Nephron (organoid): Measurements from ENCODE around the gene AMH.

Source experiments
- H3K27ac Mint-ChIP-seq, 3 experiments: 2 replicates each; pipeline ENCODE4 v1.8.0; 2020; ENCODE audit warnings: mixed read lengths in 3 of 3, mild to moderate bottlenecking in 2 of 3, moderate library complexity in 1 of 3
- H3K27me3 Mint-ChIP-seq: 2 replicates; pipeline ENCODE4 v1.8.0; 2021; ENCODE audit warnings: low read depth, mild to moderate bottlenecking, moderate library complexity, mixed read lengths
- H3K36me3 Mint-ChIP-seq: 2 replicates; pipeline ENCODE4 v1.8.0; 2020; ENCODE audit warnings: low read depth, mixed read lengths
- H3K4me1 Mint-ChIP-seq: 2 replicates; pipeline ENCODE4 v1.8.0; 2020; ENCODE audit warnings: mixed read lengths
- H3K4me3 Mint-ChIP-seq, 3 experiments: 2 replicates each; pipeline ENCODE4 v1.8.0; 2020; ENCODE audit warnings: mild to moderate bottlenecking in 3 of 3, mixed read lengths in 3 of 3, moderate library complexity in 2 of 3
- H3K9me3 Mint-ChIP-seq: 2 replicates; pipeline ENCODE4 v1.8.0; 2020; ENCODE audit warnings: mixed read lengths
- TF ChIP-seq, protein P1 (sequence below), 3 experiments: fragments of 200-600 bp; sonication (generic); IDR thresholded peaks; one replicate each; pipeline ENCODE4 v1.5.0; 2021; ENCODE audit warnings: antibody characterized with exemption in 3 of 3; ENCODE audit not compliant: unreplicated experiment in 3 of 3

The AMH gene

DNA sequence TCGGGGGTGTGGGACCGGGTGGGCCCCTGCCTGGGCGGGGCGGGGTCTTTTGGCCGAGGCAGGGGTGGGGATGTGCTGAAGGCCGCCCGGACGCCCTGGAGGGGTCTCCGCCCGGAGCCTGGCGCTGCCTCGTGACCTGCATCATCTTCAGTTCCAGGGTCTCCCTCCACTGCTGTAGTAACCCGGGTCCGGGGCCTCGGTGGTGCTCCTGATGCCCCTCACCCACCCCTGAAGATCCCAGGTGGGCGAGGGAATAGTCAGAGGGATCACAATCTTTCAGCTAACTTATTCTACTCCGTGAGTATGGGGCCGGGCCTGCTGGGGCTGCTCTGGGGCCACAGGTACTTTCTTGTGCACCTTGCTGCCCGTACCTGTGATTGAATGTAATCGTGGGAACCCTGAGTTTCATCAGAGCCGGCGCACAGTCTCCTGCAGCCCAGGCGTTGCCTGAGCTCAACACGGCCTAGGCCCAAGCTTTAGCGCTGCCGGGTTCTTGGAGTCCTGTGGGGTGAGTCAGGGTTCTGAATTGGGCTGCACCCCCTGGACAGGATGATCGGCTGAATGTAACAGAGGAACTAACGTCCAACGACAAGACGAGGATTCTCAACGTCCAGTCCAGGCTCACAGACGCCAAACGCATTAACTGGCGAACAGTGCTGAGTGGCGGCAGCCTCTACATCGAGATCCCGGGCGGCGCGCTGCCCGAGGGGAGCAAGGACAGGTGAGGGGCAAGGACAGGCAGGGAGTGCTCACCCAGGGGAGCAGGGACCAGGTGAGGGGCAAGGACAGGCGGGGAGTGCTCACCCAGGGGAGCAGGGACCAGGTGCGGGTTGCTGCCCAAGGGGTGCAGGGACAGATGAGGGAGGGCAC lies 22.3 kb downstream of the AMH start:
- H3K9me3 Mint-ChIP-seq = no peaks in the 10 kb centered on the region
- peaks cover 21% of the 10 kb centered on the region for H3K36me3 Mint-ChIP-seq
- peaks cover 30% of the 10 kb centered on the region for H3K4me1 Mint-ChIP-seq
- TF ChIP-seq, protein P1, sequence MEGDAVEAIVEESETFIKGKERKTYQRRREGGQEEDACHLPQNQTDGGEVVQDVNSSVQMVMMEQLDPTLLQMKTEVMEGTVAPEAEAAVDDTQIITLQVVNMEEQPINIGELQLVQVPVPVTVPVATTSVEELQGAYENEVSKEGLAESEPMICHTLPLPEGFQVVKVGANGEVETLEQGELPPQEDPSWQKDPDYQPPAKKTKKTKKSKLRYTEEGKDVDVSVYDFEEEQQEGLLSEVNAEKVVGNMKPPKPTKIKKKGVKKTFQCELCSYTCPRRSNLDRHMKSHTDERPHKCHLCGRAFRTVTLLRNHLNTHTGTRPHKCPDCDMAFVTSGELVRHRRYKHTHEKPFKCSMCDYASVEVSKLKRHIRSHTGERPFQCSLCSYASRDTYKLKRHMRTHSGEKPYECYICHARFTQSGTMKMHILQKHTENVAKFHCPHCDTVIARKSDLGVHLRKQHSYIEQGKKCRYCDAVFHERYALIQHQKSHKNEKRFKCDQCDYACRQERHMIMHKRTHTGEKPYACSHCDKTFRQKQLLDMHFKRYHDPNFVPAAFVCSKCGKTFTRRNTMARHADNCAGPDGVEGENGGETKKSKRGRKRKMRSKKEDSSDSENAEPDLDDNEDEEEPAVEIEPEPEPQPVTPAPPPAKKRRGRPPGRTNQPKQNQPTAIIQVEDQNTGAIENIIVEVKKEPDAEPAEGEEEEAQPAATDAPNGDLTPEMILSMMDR (IDR thresholded peaks at IDR 0.05; ENCODE audit: unreplicated experiment in 3 of 3) = no peak
- H3K27me3 Mint-ChIP-seq = no peaks in the 10 kb centered on the region
- H3K4me3 Mint-ChIP-seq = peak overlapping the region; percentile 89 to 95 (median 92)
- H3K27ac Mint-ChIP-seq = peak overlapping the region; percentile 45 to 79 (median 61)

- TF ChIP-seq, protein P1 (IDR thresholded peaks at IDR 0.05; ENCODE audit: unreplicated experiment in 3 of 3) = peak; percentile 93 to 98 (median 94)
- peaks cover 26% of the 10 kb centered on the region for H3K4me1 Mint-ChIP-seq
- no peaks in the 10 kb centered on the region for H3K27me3 Mint-ChIP-seq
- H3K27ac Mint-ChIP-seq = peak overlapping the region; percentile 56 to 88 (median 87)
- no peaks in the 10 kb centered on the region for H3K9me3 Mint-ChIP-seq
- H3K36me3 Mint-ChIP-seq = peaks cover 25% of the 10 kb centered on the region
- peak overlapping the region; percentile 70 to 83 (median 77) for H3K4me3 Mint-ChIP-seq
Observed at GRCh38 chr19:2273356-2274184, 24.4 kb downstream of the AMH start.

DNA sequence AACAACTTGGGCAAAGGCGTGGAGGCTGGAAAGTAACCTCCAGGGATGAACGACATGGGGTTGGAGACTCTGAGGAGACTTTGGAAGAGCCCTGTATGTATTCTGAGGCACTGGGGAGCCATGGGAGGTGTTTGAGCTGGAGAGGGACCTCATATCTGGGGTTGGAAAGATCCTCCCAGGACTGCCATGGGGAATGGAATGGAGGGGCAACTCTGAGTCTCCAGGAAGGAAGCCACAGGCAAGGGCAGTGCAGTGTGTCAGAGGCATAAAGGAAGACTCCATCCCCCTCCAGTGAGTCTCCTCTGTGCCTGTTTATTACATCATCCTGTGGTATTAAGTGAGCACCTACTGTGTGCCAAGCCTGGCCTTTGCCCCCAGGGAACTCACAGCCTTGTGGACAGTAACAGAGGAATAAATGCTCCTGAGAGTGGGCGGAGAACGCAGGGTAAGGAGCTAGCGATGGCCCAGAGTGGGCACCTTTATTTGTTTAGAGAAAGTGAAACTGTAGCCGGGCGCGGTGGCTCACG lies 25.1 kb downstream of the AMH start:
- no peaks in the 10 kb centered on the region for H3K9me3 Mint-ChIP-seq
- peaks cover 26% of the 10 kb centered on the region for H3K4me1 Mint-ChIP-seq
- peaks cover 25% of the 10 kb centered on the region for H3K36me3 Mint-ChIP-seq
- peaks cover 5% of the 10 kb centered on the region for H3K27me3 Mint-ChIP-seq
- peak overlapping the region; percentile 26 to 70 (median 39) for H3K4me3 Mint-ChIP-seq
- TF ChIP-seq, protein P1 (IDR thresholded peaks at IDR 0.05; ENCODE audit: unreplicated experiment in 3 of 3) = no peak
- H3K27ac Mint-ChIP-seq = peak overlapping the region; percentile 56 to 88 (median 87)

DNA sequence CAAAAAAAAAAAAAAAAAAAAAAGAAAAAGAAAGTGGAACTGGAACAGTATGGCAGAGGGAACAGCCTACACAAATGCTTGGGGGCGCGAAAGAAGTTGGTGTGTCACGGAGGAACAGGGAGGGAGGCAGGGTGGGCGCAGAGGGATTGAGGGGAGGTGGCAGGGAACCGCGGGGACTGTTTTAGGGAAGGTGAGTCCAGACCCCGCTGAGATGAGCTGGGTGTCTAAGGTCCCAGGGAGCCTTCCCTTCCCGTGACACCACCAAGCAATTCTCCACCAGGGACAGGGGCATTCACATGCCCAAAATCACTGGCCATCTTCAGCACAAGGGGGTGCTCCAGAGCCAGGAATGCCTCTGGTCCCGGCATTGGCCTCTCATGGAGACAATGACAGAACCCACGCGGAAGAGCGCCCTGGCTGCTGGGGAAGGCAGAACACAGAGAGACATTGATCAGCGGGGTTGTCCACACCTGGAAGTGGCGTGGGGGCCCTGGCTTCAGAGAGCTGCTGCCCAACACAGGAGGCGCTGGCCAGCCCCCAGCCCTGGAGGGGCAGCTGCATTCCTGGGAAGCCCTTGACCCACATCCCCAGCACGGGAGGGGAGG lies 25.9 kb downstream of the AMH start:
- TF ChIP-seq, protein P1 (IDR thresholded peaks at IDR 0.05; ENCODE audit: unreplicated experiment in 3 of 3) = peak; percentile 31 to 58 (median 46)
- Mint-ChIP-seq H3K27ac (peak overlapping the region in 2 of 3 experiments; percentile 27 to 85), H3K4me3 (peak overlapping the region; percentile 29 to 70 (median 55)), H3K36me3 (peaks cover 25% of the 10 kb centered on the region), H3K4me1 (peaks cover 26% of the 10 kb centered on the region), H3K9me3 (no peaks in the 10 kb centered on the region), H3K27me3 (peaks cover 5% of the 10 kb centered on the region)

- Mint-ChIP-seq H3K4me1 (peaks cover 26% of the 10 kb centered on the region), H3K9me3 (no peaks in the 10 kb centered on the region), H3K27me3 (peaks cover 5% of the 10 kb centered on the region), H3K27ac (no peak overlapping the region), H3K4me3 (no peak overlapping the region), H3K36me3 (peaks cover 25% of the 10 kb centered on the region)
- TF ChIP-seq, protein P1 (IDR thresholded peaks at IDR 0.05; ENCODE audit: unreplicated experiment in 3 of 3) = no peak
Observed at GRCh38 chr19:2275588-2276428, 26.7 kb downstream of the AMH start.
